ENCODE results near the gene MFSD2A. TPM values are rescaled to one million over a fixed set of nuclear protein-coding genes. Genes with fewer than 3 reads are reported as not detected.

The MFSD2A gene
- total RNA-seq, 4 donors from 2014 or later = 2.0 to 79.3 (median 13.1) TPM

- peak; percentile 71 for DNase-seq
- Histone ChIP-seq H3K27me3 (no peaks in the 10 kb centered on the region), H3K9me3 (no peaks in the 10 kb centered on the region), H3K27ac (peak overlapping the region; percentile 68 to 86 (median 78)), H3K36me3 (no peaks in the 10 kb centered on the region), H3K4me1 (peaks cover 10 to 41% (median 34%) of the 10 kb centered on the region in 4 donors), H3K4me3 (peak overlapping the region; percentile 47 to 81 (median 50))
- peak; percentile 51 for TF ChIP-seq POLR2A (IDR thresholded peaks at IDR 0.05)
- TF ChIP-seq CTCF (IDR thresholded peaks at IDR 0.05) = no peak
- peak in 2 of 3 donors; percentile 44 to 45 for TF ChIP-seq POLR2AphosphoS5 (IDR thresholded peaks at IDR 0.05)
- no peak for TF ChIP-seq EP300 (IDR thresholded peaks at IDR 0.05; ENCODE audit: low read depth)
- intact Hi-C loops (cut with DNase I; ENCODE audit: low total_unique reads) (no loop called here), in situ Hi-C loops (cut with MboI; ENCODE audit: low pct_ligation_motif_present in 1 of 4, low pct_unique_long_range_greater_than_20kb in 1 of 4, low sequenced_read_pairs in 3 of 4) (no loop called here)
- 4% methylated on average over 27 of the region's 36 CpGs; no CpG with 5 or more reads in 1 of the 2 donors for WGBS, 2 donors (ENCODE audit: low coverage in 1 of 2)
Measured at GRCh38 chr1:39955547-39956539, 898 bp downstream of the MFSD2A start.

DNA sequence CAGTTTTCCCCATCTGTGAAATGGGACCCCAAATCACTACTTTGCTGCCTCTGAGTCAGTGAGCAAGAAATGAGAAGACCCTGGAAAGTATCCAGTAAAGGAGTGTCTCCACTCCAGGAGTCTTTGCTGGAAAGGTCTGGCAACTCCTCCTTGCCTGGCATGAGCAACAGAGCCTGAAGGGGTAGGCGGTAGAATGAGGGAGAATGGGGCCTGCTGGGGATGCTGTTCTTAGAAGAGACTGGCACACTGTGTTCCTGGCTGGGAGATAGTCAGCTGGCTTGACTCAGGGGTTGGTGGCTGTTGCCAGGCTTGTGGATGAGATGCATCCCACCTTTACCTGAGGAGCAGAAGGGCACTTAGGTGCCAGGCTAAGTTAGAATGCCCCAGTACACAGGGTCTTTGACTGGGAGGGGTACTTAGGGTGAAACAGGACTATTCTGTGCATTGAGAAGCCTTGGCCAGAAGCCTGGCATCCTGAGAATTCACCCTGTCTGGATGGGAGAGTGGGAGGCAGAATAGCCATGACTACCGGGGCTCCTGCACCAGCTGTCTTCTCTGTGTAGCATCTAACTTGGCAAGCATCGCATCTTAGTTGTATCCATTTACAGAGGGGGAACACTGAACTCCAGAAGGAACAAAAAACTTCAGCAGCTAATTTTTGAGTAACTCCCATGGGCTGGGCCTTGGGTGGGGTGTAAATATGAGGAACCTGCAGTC, 2.5 kb downstream of the MFSD2A start:
- in situ Hi-C loops (cut with MboI; ENCODE audit: low pct_ligation_motif_present in 1 of 4, low pct_unique_long_range_greater_than_20kb in 1 of 4, low sequenced_read_pairs in 3 of 4) (no loop called here), intact Hi-C loops (cut with DNase I; ENCODE audit: low total_unique reads) (no loop called here)
- Histone ChIP-seq H3K36me3 (no peaks in the 10 kb centered on the region), H3K27ac (no peak overlapping the region), H3K4me3 (no peak overlapping the region), H3K27me3 (no peaks in the 10 kb centered on the region), H3K9me3 (no peaks in the 10 kb centered on the region), H3K4me1 (peaks cover 10 to 42% (median 37%) of the 10 kb centered on the region in 4 donors)
- DNase-seq = no peak
- TF ChIP-seq POLR2AphosphoS5 (IDR thresholded peaks at IDR 0.05) (no peak), CTCF (IDR thresholded peaks at IDR 0.05) (no peak), EP300 (IDR thresholded peaks at IDR 0.05; ENCODE audit: low read depth) (no peak), POLR2A (IDR thresholded peaks at IDR 0.05) (no peak)
- 78% methylated on average over 3 of the region's 3 CpGs; no CpG with 5 or more reads in 1 of the 2 donors for WGBS, 2 donors (ENCODE audit: low coverage in 1 of 2)

DNA sequence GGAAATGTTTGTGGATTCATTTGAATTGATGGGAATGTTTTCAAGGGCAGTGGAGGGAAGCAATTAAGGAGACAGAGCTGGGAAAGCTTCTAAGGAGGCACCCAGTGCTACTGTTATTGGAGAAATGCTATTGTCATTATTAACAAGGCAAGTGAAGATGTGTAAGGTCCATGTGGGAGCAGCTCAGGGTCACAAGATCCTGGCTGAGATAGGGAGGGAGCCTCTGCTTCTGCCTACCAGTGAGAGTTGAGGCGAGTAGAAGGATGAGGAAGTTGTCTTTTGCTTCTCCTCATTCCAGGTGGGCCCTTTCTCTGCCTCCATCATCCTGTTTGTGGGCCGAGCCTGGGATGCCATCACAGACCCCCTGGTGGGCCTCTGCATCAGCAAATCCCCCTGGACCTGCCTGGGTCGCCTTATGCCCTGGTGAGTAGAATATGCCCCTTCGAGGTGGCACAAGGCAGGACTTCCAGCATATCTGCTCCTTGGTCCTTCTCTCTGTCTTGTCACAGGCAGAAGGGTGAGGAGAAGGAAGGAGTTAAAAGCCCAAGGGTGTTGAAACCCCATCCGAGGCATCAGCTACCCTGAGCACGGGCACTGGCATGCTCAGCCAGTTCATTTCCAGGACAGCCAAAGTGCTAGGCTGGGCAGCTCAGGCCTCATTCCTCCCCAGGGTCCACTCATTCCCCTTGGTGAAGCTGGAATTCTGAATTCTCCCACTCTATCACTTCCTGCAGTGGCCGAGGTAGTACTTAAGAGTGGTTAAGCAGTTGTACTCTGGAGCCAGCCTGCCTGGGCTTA, 3.7 kb downstream of the MFSD2A start:
- TF ChIP-seq POLR2AphosphoS5 (IDR thresholded peaks at IDR 0.05) (no peak), CTCF (IDR thresholded peaks at IDR 0.05) (no peak)
- intact Hi-C loops (cut with DNase I; ENCODE audit: low total_unique reads) = no loop called here
- Histone ChIP-seq H3K36me3 (no peaks in the 10 kb centered on the region), H3K27me3 (no peaks in the 10 kb centered on the region), H3K27ac (no peak overlapping the region), H3K4me3 (no peak overlapping the region), H3K4me1 (peaks cover 10 to 42% (median 37%) of the 10 kb centered on the region in 4 donors), H3K9me3 (no peaks in the 10 kb centered on the region)
- 78% methylated on average over 7 of the region's 7 CpGs; no CpG with 5 or more reads in 1 of the 2 donors for WGBS, 2 donors (ENCODE audit: low coverage in 1 of 2)
- in situ Hi-C loops (cut with MboI; ENCODE audit: low pct_ligation_motif_present in 1 of 4, low pct_unique_long_range_greater_than_20kb in 1 of 4, low sequenced_read_pairs in 3 of 4) = no loop called here
- DNase-seq = no peak

Data from transverse colon (tissue), 4 donors.